HTR-8/SVneo (cell line): Measurements from ENCODE around the gene KCNJ13.
A peak's percentile ranks its signal among the peaks of the same experiment; 100 is the strongest.
"Not testable (repeated sequence)": the region's sequence is repeated elsewhere in the genome, so short reads cannot be mapped to it uniquely, and the experiment has no call there.

Experiments
- DNase-seq: peaks from one replicate; pipeline ENCODE4 v3.0.0; 2011; ENCODE audit warnings: low spot score, mixed read lengths; ENCODE audit not compliant: insufficient read length
- FAIRE-seq: peaks from 2 replicates; lab custom pipeline; 2011; peaks lifted over from hg19 to GRCh38; lab: Jason Lieb, UNC

KCNJ13 gene

GRCh38 chr2:232771870-232772269 lies 4.5 kb downstream of the KCNJ13 start:
- no peak for FAIRE-seq
- DNase-seq = no peak

GRCh38 chr2:232770207-232770606 lies 6.2 kb downstream of the KCNJ13 start:
- FAIRE-seq = no peak
- no peak for DNase-seq

DNA sequence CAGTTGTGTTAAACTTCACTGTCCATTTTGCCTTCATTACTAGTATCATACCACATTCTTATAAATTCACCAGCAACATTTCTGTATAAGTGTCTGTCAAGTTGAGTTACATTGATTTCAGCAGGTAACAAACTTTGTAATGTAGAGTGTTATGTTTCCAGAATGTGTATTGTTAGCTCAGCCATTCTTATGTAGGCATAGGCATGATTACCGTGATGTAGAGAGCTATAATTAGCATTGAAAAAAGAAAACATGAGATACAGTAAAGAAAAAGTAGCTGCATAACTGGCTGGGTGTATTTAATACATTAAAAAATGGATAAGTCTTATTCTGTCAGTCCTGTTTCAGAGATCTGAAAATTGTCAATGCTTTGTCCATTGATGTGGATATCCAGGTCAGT lies 8.5 kb downstream of the KCNJ13 start:
- no peak for DNase-seq
- FAIRE-seq = no peak

GRCh38 chr2:232761301-232761907 lies 15.0 kb downstream of the KCNJ13 start:
- FAIRE-seq (no peak), DNase-seq (peak; percentile 36)

- no peak for FAIRE-seq
- no peak for DNase-seq
Observed at GRCh38 chr2:232757905-232758304, 18.5 kb downstream of the KCNJ13 start.

DNA sequence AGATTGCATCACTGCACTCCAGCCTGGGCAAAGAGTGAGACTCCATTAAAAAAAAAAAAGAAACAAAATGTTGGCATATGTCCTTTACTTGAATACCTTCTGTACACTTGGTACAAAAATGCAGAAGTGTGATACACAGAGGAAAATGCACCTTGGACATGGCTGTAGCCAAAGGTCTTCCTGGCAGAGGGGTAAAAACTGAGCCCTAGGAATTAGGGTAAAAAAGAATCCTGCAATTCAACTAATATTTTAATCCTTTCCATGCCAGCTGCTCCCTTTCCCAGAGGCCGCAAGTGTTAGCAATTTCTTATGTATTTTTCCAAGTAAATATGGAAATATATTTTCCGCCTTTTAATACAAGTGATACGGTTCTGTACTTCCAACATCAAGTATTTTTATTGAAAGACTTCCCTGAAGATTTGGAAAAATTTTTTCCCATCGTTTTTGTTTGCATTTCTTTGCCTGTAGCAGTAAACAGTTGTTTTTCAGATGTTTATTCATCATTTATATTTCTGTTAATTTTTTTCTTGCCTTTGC lies 26.2 kb downstream of the KCNJ13 start:
- no peak for FAIRE-seq

GRCh38 chr2:232749331-232749730 lies 27.0 kb downstream of the KCNJ13 start:
- no peak for DNase-seq
- FAIRE-seq = no peak

More for the DNA sequence above, 26.2 kb downstream of the KCNJ13 start:
- no peak for DNase-seq

DNA sequence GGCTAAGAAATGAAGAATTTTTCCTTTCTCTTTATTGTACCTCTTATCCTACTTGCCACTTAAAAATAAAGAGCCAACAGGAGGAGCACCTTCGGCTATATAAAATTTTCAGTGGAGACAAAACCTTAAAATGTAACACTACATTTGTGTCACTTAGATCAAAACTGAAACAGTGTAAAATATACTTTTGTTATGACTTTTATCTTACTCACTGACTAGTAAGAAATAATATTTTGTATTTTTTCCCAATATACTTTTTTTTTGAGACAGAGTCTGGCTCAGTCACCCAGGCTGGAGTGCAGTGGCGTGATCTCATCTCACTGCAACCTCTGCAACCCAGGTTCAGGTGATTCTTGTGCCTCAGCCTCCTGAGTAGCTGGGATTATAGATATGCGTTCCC lies 28.3 kb downstream of the KCNJ13 start:
- DNase-seq = no peak
- no peak for FAIRE-seq

- FAIRE-seq = no peak
- no peak for DNase-seq
Observed at GRCh38 chr2:232744963-232745362, 31.4 kb downstream of the KCNJ13 start.

GRCh38 chr2:232741972-232742371 lies 34.4 kb downstream of the KCNJ13 start:
- DNase-seq (no peak), FAIRE-seq (no peak)

DNA sequence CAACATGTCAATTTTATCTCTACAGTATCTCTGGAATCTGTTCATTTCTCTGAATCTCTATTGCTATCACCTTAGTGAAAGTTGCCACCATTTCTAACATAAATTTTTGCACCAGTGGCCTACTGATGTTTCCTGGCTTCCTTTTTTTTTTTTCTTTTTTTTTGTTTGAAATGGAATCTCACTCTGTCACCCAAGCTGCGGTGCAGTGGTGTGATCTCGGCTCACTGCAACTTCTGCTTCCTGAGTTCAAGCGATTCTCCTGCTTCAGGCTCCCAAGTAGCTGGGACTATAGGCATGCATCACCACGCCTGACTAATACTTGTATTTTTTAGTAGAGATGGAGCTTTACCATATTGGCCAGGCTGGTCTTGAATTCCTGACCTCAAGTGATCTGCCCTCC lies 35.1 kb downstream of the KCNJ13 start:
- DNase-seq = no peak
- no peak for FAIRE-seq

GRCh38 chr2:232731470-232731869 lies 44.9 kb downstream of the KCNJ13 start:
- FAIRE-seq (no peak), DNase-seq (no peak)

DNA sequence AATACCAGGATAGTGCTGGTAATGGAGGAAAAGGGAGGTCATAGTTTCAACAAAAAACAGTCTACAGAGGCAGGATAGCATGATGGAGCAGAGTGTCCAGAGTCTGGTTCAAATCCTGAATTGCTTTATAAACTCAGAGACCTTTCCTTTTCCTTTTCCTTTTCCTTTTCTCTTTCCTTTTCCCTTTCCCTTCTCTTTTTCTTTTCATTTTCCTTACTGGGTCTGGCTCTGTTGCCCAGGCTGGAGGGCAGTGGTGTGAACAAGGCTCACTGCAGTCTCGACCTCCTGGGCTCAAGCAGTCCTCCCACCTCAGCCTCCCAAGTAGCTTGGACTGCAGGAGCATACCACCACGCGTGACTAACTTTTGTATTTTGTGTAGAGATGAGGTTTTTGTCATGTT lies 47.6 kb downstream of the KCNJ13 start:
- DNase-seq (no peak), FAIRE-seq (no peak)

- no peak for FAIRE-seq
- DNase-seq = no peak
Observed at GRCh38 chr2:232723027-232723426, 53.3 kb downstream of the KCNJ13 start.

- DNase-seq (no peak), FAIRE-seq (no peak)
Observed at GRCh38 chr2:232721882-232722281, 54.5 kb downstream of the KCNJ13 start.

GRCh38 chr2:232721261-232721660 lies 55.1 kb downstream of the KCNJ13 start:
- no peak for DNase-seq
- no peak for FAIRE-seq

DNA sequence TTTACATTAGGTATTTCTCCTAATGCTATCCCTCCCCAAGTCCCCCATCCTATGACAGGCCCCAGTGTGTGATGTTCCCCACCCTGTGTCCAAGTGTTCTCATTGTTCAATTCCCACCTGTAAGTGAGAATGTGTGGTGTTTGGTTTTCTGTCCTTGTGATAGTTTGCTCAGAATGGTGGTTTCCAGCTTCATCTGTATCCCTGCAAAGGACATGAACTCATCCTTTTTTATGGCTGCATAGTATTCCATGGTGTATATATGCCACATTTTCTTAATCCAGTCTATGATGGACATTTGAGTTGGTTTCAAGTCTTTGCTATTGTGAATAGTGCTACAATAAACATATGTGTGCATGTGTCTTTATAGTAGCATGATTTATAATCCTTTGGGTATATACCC lies 56.3 kb downstream of the KCNJ13 start:
- FAIRE-seq, DNase-seq: not testable (repeated sequence)
